ENCODE results near the gene RNF208.
A peak's percentile ranks its signal among the peaks of the same experiment; 100 is the strongest.

RNF208 gene

DNA sequence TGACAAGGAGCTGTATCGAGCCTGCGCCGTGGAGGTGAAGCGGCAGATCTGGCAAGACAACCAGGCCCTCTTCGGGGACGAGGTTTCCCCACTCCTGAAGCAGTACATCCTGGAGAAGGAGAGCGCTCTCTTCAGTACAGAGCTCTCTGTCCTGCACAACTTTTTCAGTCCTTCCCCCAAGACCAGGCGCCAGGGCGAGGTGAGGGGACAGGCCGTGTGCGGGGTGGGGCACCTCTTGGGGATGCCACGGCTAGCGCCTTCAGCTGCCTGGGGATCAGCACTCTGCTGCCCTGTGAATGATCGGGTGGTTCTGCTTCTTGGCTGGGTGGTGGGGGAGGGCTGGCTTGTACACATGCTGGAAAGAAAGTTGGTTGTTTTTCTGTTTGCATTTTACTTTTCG is 34.8 kb upstream of the RNF208 start:
- peak in 1 of 2 experiments; percentile 35 for DNase-seq
- TF ChIP-seq GATA1 (IDR thresholded peaks at IDR 0.05; ENCODE audit: low read depth, low read length) (no peak), POLR2A (IDR thresholded peaks at IDR 0.05; ENCODE audit: low read length) (no peak)

DNA sequence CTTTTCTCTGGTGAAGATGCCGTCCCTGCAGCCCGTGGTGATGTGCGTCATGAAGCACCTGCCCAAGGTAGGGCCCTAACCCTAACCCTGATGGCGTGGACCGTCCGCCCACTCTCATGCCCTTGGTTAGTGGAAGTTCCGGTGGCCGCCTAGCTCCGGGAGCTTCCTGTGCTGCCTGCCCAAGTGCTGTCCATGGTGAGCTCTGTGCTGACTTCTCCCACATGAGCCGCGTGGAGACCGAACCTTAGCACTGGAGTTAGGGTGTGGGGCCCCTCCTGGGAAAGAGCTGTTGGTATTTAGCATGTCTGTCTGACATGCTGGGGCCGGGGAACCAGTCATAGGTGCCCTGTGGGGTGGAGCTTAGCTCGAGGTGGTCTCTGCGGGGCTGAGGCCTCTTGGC is 34.3 kb upstream of the RNF208 start:
- no peak for DNase-seq
- TF ChIP-seq GATA1 (IDR thresholded peaks at IDR 0.05; ENCODE audit: low read depth, low read length), result no peak
- TF ChIP-seq POLR2A (IDR thresholded peaks at IDR 0.05; ENCODE audit: low read length), result no peak

DNA sequence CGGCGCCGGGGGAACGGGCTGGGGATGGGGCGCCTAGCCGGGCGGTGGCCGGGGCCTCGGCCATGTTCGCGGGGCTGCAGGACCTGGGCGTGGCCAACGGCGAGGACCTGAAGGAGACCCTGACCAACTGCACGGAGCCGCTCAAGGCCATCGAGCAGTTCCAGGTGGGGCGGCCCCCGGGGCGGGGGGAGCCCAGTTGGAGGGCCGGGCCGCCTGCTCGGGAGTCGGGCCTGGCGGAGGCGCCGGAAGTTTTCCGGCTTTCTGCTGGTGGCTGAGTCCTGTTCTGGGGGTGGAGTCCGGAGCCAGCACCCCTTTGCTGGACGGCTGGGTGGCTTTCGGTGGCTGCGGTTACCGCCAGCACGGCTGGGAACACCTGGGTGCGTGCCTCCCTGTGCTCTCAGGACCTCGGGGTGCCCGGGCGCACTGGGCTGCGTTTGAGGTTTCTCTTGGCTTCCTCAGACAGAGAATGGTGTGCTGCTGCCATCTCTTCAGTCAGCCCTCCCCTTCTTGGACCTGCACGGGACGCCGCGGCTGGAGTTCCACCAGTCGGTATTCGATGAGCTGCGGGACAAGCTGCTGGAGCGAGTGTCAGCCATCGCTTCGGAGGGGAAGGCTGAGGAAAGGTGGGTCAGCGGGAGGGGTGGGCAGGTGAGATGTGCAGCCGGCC is 33.5 kb upstream of the RNF208 start:
- DNase-seq, result no peak
- TF ChIP-seq POLR2A (IDR thresholded peaks at IDR 0.05; ENCODE audit: low read length), result no peak
- no peak for TF ChIP-seq GATA1 (IDR thresholded peaks at IDR 0.05; ENCODE audit: low read depth, low read length)

DNA sequence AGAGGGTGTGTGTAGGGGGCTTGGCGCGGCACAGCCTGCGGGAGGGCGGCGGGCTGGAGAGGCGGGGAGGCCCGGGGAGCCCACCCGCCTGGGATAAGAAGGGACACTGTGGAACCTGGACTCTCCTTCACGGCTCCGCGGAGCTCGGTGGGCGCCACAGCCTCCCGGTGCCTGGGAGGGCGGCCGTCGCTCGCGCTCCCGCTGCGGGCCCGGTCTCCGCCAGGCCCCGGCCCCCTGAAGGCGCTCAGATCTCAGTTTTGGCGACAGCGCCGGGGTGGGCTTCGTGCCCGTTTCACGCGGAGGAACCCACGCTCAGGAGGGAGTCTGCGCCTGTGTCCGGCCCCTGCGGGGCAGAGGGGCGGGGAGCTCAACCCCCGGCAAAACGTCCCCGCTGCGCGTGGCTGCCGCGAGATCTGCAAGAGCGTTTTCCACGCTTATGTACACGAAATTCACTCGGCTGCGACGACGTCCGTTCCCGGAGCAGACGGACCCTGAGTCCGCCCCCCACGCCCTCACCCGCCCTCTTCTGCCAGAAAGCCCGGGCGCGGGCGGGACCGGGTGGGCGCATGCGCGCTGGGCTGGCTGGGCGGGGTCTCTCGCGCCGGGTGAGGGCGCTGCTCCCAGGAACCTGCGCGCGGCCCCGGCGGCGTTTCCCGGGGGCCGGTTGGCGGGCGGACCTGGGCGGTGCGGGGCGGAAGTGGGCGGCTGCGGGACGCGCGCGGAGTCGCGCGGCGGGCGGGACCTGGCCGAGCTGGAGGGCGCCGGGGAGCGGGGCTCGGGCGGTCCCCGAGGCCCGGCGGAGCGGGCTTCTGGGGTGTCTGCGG is 32.8 kb upstream of the RNF208 start, which contains the start of gene NELFB:
NELFB (plus strand) TSS at position 704 of the 824 bp plus-strand sequence.
- peak; percentile 94 to 98 for DNase-seq
- no peak for TF ChIP-seq GATA1 (IDR thresholded peaks at IDR 0.05; ENCODE audit: low read depth, low read length)
- TF ChIP-seq POLR2A (IDR thresholded peaks at IDR 0.05; ENCODE audit: low read length), result peak; percentile 72

DNA sequence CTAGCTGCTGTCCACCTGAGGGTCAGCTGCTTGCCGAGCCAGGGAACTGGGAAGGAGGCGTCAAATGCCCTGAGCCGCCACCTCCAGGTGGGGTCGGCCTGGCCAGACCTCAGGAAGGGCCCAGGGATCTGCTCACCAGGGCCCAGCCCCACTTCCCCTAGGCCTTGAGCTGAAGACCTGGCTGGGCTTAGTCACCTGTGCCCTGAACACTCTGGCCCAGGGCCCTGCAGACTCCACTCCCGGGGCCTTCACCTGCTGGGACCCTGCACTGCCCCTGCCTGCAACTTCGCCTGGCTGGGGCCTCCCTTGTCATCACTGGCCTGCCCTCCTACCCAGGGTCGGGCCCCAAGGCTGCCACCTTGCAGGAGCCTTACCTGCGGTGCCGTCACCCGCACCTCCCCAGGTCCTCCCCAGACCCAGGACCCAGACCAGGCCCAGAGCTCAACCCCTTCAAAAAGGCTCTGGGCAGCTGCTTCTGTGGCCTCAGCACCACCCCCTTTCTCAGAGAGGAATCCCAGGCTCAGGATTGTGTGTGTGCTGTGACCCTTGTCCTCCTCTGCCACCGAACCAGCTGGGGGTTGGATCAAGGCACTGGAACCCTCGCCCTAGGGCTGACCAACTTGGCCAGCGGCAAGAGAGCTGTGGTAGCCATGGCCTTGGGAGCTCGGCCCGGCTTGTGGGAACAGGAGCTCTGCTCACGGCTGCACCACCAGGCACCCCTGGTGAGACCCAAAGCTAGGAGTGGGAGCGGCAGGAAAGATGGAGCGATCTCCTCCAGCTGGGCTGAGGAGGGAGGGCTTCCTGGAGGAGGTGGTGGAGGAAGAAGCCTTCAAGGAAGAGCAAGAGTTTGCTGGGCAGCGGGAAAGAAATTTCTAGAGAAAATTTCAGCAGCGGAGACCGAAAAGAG is 31.9 kb upstream of the RNF208 start:
- TF ChIP-seq GATA1 (IDR thresholded peaks at IDR 0.05; ENCODE audit: low read depth, low read length), result no peak
- TF ChIP-seq POLR2A (IDR thresholded peaks at IDR 0.05; ENCODE audit: low read length), result no peak
- DNase-seq, result no peak

DNA sequence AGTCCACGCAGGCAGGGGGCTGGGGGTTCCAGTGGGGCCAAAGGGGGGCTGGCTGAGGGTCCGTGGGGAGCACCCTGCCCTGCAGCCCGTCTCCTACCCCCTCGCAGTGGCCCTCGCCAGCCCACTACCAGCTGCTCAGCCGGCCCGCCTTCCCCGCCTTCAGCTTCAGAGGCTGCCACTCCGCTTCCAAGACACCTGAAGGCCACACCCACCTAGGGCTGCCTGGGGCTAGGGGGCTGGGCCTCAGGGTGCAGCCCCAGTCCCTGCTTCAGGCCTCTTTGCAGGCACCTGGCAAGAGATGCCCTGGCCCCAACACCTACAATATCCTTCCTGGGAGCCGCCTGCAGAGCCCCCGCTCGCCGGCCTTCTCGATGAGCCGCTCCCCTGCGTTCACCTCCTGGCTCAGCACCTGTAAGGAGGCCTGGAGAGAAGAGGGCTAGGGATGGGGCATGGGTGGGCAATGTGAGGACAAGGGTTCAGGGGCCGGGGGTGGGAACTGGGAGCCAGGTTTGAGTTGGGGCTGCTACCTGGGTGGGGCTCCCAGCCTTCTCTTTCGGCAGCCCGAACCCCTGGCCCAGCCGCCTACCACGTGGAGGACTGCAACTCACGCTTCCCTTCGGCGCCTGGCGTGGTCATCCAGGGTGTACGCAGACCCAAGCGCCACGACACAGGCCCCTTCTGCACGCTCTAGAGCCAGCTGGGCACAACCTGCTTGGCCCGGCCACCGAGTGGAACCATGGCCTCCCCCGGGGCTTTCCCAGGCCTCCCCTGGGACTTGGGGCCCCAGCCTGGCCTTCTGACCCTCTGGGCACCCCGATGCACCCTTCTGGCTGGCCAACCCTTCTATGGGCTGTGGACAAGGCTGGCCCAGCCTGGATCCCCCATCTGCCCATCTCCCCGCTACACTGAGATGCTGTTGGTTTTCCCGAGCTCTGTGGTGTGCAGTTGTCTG is 30.8 kb upstream of the RNF208 start:
- no peak for DNase-seq
- TF ChIP-seq POLR2A (IDR thresholded peaks at IDR 0.05; ENCODE audit: low read length) (no peak), GATA1 (IDR thresholded peaks at IDR 0.05; ENCODE audit: low read depth, low read length) (no peak)

DNA sequence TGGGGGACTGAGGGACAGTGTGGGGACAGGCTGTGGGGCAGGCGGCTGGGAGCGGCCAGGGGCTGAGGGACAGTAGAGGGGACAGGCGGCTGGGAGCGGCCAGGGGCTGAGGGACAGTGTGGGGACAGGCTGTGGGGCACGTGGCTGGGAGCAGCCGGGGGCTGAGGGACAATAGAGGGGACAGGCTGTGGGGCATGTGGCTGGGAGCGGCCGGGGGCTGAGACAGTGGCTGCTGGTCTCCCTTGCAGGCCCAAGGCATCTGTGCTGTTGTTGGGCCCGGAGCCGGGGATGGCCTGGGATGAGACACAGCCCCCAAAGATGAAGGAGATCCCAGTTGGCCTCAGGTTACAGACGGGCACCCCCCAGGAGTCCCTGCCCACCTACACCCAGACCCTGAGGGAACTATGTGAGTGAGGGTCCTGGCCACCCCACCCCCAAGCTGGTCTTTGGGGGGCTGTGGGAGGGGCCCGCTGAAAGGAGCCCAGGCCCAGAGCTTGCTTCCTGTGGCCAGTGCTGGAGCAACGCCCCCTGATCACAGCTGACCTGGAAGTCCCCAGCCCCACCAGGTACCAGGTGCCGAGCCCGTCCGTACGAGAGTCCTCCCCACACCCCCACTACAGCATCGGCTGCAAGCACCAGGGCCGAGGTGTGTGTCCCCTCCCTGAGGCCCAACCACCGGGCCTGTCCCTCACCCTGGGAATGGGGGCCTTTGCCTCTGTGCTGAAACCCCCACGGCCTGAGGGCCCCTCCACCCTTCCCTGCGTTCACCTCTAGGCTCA is 29.6 kb upstream of the RNF208 start:
- TF ChIP-seq POLR2A (IDR thresholded peaks at IDR 0.05; ENCODE audit: low read length), result no peak
- no peak for TF ChIP-seq GATA1 (IDR thresholded peaks at IDR 0.05; ENCODE audit: low read depth, low read length)
- no peak for DNase-seq

DNA sequence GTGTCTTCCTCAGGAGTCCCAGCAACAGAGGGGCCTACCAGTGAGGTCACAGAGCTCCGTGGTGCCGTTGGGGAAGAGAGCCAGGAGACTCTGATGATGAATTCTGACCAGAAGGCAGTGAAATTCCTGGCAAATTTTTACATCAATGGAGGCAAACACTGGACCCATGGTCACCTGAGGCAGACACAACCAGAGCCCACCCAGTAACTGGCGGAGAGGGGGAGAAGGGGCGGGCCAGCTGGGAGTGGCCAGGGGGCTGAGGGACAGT is 29.1 kb upstream of the RNF208 start, which contains the start of gene STPG3:
STPG3 (plus strand) TSS at position 93 of the 268 bp plus-strand sequence; CDS start at position 94, 1 bp downstream.
- TF ChIP-seq POLR2A (IDR thresholded peaks at IDR 0.05; ENCODE audit: low read length), result no peak
- no peak for DNase-seq

DNA sequence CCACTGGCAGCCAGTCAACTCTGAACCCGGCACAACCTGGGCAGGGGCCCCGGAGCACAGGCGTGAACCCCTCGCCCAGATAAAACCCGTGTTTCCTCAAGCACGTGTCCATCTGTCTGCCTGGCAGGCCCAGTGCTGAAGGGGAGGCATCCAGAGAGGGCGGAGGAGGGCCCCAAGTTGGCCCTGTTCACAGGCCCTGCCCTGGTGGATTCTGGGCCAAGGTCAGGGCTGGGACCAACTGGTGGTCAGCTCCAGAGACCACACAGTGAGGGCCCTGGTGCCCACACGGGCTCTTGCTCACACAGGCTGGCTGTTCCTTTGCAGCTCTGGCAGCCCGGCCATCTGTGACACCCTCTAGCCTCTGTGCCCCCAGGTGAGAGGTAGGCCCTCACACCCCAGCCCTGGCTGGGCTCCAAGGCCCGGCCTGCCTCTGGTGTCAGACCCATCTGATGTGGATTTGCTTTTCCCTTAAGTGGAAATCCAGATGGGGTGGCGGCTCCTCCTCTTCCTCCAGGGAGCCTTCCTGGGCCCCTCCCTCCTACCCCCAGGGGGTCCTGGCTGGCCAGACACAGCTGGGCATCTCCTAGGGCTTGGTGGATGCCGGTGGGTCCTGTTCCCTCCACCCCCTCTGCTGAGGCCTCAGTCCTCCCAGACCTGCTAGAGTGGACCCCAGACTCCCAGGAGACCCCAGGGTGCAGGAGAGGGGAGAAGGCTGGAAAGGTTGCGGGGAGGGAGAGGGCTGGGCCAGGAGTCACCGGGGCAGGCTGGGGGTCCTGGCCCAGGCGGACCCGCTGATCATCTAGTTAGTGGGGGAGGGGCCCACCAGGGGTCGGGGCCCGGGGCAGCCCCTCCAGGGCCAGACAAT is 28.5 kb upstream of the RNF208 start:
- TF ChIP-seq GATA1 (IDR thresholded peaks at IDR 0.05; ENCODE audit: low read depth, low read length) (no peak), POLR2A (IDR thresholded peaks at IDR 0.05; ENCODE audit: low read length) (no peak)

DNA sequence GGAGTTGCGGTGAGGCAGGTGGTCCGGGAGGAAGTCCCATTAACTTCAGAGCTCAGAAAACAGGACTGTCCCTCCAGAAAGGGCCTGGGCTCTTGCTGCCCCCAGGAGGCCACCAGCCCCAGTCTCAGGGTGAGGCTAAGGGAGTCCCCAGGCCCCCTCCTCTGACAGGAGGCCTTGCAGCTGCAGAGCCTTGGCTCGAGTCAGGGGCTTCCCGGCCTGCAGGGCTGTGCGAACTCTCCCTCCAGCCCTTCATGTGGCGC is 25.8 kb upstream of the RNF208 start:
- TF ChIP-seq GATA1 (IDR thresholded peaks at IDR 0.05; ENCODE audit: low read depth, low read length) (no peak), POLR2A (IDR thresholded peaks at IDR 0.05; ENCODE audit: low read length) (no peak)
- no peak for DNase-seq

More for the DNA sequence above, 28.5 kb upstream of the RNF208 start:
- DNase-seq, result no peak

DNA sequence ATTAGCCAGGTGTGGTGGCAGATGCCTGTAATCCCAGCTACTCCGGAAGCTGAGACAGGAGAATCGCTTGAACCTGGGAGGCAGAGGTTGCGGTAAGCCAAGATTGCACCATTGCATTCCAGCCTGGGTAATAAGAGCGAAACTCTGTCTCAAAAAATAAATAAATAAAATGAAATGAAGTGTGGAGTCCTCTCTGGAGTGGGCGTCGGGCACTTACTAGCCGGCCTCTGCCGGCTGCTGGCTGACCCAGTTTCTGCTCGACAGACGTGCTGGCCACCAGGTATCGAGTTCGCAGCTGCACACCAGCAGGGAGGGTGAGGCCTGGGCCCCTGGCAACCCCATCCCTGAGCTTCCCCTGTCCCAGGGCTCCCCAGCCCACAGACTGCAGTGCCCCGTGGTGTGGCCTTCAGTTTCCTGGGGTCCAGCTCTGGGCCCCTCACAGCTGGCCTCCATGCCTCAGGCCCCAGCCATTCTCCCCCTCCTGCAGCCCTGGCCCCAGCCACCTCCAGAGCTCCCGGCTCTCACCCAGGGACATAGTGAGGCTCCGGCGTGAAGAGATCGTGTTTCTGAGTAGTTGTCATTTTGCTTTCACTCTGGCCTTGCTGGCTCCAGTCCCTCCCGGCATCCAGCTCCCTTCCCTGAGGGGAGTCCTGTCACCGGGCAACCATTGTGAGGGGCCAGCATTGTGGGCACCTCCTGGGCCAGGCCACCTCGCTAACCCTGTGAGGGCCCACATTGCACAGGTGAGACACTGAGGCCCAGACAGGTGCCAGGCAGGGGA is 25.3 kb upstream of the RNF208 start:
- DNase-seq, result no peak
- TF ChIP-seq POLR2A (IDR thresholded peaks at IDR 0.05; ENCODE audit: low read length), result no peak
